Trophoblast cell (in vitro differentiated cells and primary cell): ENCODE data around the gene DUSP9.
"Not testable (repeated sequence)": the region's sequence is repeated elsewhere in the genome, so short reads cannot be mapped to it uniquely, and the experiment has no call there.

Experiments used
- DNase-seq, 2 donors: peaks; one replicate each; pipeline ENCODE4 v3.0.0-alpha.2; 2016
- H2AFZ ChIP-seq: 2 replicates; pipeline ENCODE4 v1.6.1; 2013; ENCODE audit warnings: low read length, moderate library complexity, mild to moderate bottlenecking; ENCODE audit not compliant: insufficient read depth, poor library complexity
- H2AK5ac ChIP-seq: 2 replicates; pipeline ENCODE4 v1.6.1; 2013; ENCODE audit warnings: mild to moderate bottlenecking, low read length
- H2BK120ac ChIP-seq: 2 replicates; pipeline ENCODE4 v1.6.1; 2013; ENCODE audit warnings: low read length, mild to moderate bottlenecking, moderate library complexity; ENCODE audit not compliant: insufficient read depth, poor library complexity
- H2BK12ac ChIP-seq: 2 replicates; pipeline ENCODE4 v1.6.1; 2013; ENCODE audit warnings: mild to moderate bottlenecking, low read length, moderate library complexity
- H2BK5ac ChIP-seq: 2 replicates; pipeline ENCODE4 v1.6.1; 2013; ENCODE audit warnings: low read length, low read depth, moderate library complexity, mild to moderate bottlenecking; ENCODE audit not compliant: poor library complexity
- H3K14ac ChIP-seq: 2 replicates; pipeline ENCODE4 v1.6.1; 2013; ENCODE audit warnings: mild to moderate bottlenecking, low read length
- H3K18ac ChIP-seq: 2 replicates; pipeline ENCODE4 v1.6.1; 2013; ENCODE audit warnings: mild to moderate bottlenecking, low read length
- H3K23ac ChIP-seq: 2 replicates; pipeline ENCODE4 v1.6.1; 2013; ENCODE audit warnings: low read length
- H3K27ac ChIP-seq: 2 replicates; pipeline ENCODE4 v1.5.1; 2013; ENCODE audit warnings: low read depth, mild to moderate bottlenecking, inconsistent platforms, low read length, moderate library complexity
- H3K27me3 ChIP-seq: 2 replicates; pipeline ENCODE4 v1.6.1; 2013; ENCODE audit warnings: inconsistent platforms, mild to moderate bottlenecking, low read length, moderate library complexity; ENCODE audit not compliant: insufficient read depth
- H3K36me3 ChIP-seq, 2 experiments: 1 replicate in 1 of 2; 2 replicates in 1 of 2; pipeline ENCODE4 v1.6.1; 2013; ENCODE audit warnings: low read length in 2 of 2, mild to moderate bottlenecking in 2 of 2, moderate library complexity in 1 of 2; ENCODE audit not compliant: insufficient read depth in 2 of 2, control insufficient read depth in 1 of 2
- H3K4ac ChIP-seq: 2 replicates; pipeline ENCODE4 v1.6.1; 2013; ENCODE audit warnings: low read depth, mild to moderate bottlenecking, low read length, moderate library complexity
- H3K4me1 ChIP-seq, 2 experiments: 1 replicate in 1 of 2; 2 replicates in 1 of 2; pipeline ENCODE4 v1.6.1; 2013; ENCODE audit warnings: low read length in 2 of 2, mild to moderate bottlenecking in 2 of 2, moderate library complexity in 1 of 2; ENCODE audit not compliant: insufficient read depth in 2 of 2, control insufficient read depth in 1 of 2
- H3K4me2 ChIP-seq: 2 replicates; pipeline ENCODE4 v1.6.1; 2013; ENCODE audit warnings: inconsistent platforms, mild to moderate bottlenecking, low read length, moderate library complexity
- H3K4me3 ChIP-seq: 2 replicates; pipeline ENCODE4 v1.5.1; 2013; ENCODE audit warnings: mild to moderate bottlenecking, low read depth, low read length, inconsistent platforms
- H3K79me1 ChIP-seq: one replicate; pipeline ENCODE4 v1.6.1; 2013; ENCODE audit warnings: low read length
- H3K79me2 ChIP-seq: 2 replicates; pipeline ENCODE4 v1.6.1; 2013; ENCODE audit warnings: low read length, mild to moderate bottlenecking; ENCODE audit not compliant: control insufficient read depth, insufficient read depth, poor library complexity
- H3K9ac ChIP-seq: 2 replicates; pipeline ENCODE4 v1.6.1; 2013; ENCODE audit warnings: mild to moderate bottlenecking, low read length
- H3K9me3 ChIP-seq: 2 replicates; pipeline ENCODE4 v1.6.1; 2013; ENCODE audit warnings: low read depth, mild to moderate bottlenecking, control low read depth, inconsistent platforms, low read length; ENCODE audit not compliant: insufficient read depth
- H4K12ac ChIP-seq: 2 replicates; pipeline ENCODE4 v1.6.1; 2013; ENCODE audit warnings: low read depth, mild to moderate bottlenecking, low read length, moderate library complexity
- H4K8ac ChIP-seq: 2 replicates; pipeline ENCODE4 v1.6.1; 2013; ENCODE audit warnings: low read depth, mild to moderate bottlenecking, low read length, moderate library complexity
- H4K91ac ChIP-seq: one replicate; pipeline ENCODE4 v1.6.1; 2013; ENCODE audit warnings: low read depth, mild to moderate bottlenecking, low read length, moderate library complexity
- WGBS: extraction: QIAGEN DNeasy Blood & Tissue Kit; methylation state at CpG from one replicate; pipeline ENCODE4 v1.1.7; 2013; ENCODE audit warnings: missing lambda C conversion rate; ENCODE audit not compliant: insufficient read length, insufficient coverage; ENCODE audit errors: extremely low coverage; 5-methylcytosine and 5-hydroxymethylcytosine counted together

Gene DUSP9

GRCh38 chrX:153604666-153605380 lies 42.2 kb upstream of the DUSP9 start:
- H3K36me3 ChIP-seq, H3K18ac ChIP-seq, H4K12ac ChIP-seq, H3K9me3 ChIP-seq, H2AK5ac ChIP-seq, H4K8ac ChIP-seq, DNase-seq, H3K27ac ChIP-seq, H2BK5ac ChIP-seq, H3K23ac ChIP-seq, H2BK12ac ChIP-seq, H3K79me2 ChIP-seq, H3K4me2 ChIP-seq, H2BK120ac ChIP-seq, H3K9ac ChIP-seq, H3K4me3 ChIP-seq, H3K14ac ChIP-seq, H4K91ac ChIP-seq, H3K79me1 ChIP-seq, H2AFZ ChIP-seq, H3K27me3 ChIP-seq, H3K4ac ChIP-seq, H3K4me1 ChIP-seq: not testable (repeated sequence)
- WGBS: no CpG with 5 or more reads among the region's 18 CpGs

DNA sequence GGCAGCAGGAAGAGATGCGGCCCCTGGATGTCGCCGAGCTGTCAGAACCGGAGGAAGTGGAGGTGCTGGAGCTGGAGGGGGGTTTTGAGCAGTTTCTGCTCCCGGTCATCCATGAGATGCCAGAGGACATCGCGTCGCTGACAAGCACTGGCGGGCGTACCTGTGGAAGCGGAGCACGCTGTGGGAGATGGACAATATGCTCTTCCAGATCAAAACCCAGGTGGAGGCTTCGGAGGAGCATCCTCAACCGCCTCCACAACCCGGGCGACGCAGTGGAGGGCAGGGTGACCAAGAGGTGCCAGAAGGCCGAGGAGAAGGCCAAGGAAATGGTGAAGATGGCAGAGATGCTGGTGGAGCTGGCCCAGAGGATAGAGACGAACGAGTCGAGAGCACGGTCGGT lies 40.5 kb upstream of the DUSP9 start:
- H3K9ac ChIP-seq: no peak overlapping the region
- no peak overlapping the region for H2BK5ac ChIP-seq
- no peak overlapping the region for H3K18ac ChIP-seq
- no peak overlapping the region for H3K4ac ChIP-seq
- H2BK120ac ChIP-seq: no peak overlapping the region
- no peak overlapping the region for H3K23ac ChIP-seq
- DNase-seq: no peak
- H2BK12ac ChIP-seq: no peak overlapping the region
- peaks cover 0 to 2% of the 10 kb centered on the region in 2 experiments for H3K4me1 ChIP-seq
- H2AFZ ChIP-seq: no peak overlapping the region
- H3K27ac ChIP-seq: no peak overlapping the region
- H3K14ac ChIP-seq: no peak overlapping the region
- no peak overlapping the region for H3K4me2 ChIP-seq
- no CpG with 5 or more reads among the region's 23 CpGs for WGBS
- no peak overlapping the region for H2AK5ac ChIP-seq
- no peaks in the 10 kb centered on the region for H3K79me2 ChIP-seq
- no peaks in the 10 kb centered on the region for H3K9me3 ChIP-seq
- no peaks in the 10 kb centered on the region for H3K79me1 ChIP-seq
- H3K27me3 ChIP-seq: no peaks in the 10 kb centered on the region
- H3K4me3 ChIP-seq: no peak overlapping the region
- no peaks in the 10 kb centered on the region for H3K36me3 ChIP-seq
- no peak overlapping the region for H4K91ac ChIP-seq
- H4K12ac ChIP-seq: no peak overlapping the region
- H4K8ac ChIP-seq: no peak overlapping the region

GRCh38 chrX:153608376-153608775 lies 38.6 kb upstream of the DUSP9 start:
- Histone ChIP-seq H3K36me3 (no peaks in the 10 kb centered on the region), H4K91ac (no peak overlapping the region), H3K18ac (no peak overlapping the region), H3K4me1 (peaks cover 0 to 2% of the 10 kb centered on the region in 2 experiments), H3K79me2 (no peaks in the 10 kb centered on the region), H4K8ac (no peak overlapping the region), H3K9ac (no peak overlapping the region), H2AFZ (no peak overlapping the region), H3K27me3 (no peaks in the 10 kb centered on the region), H2BK12ac (no peak overlapping the region), H2BK120ac (no peak overlapping the region), H3K4me3 (no peak overlapping the region), H3K27ac (no peak overlapping the region), H3K79me1 (no peaks in the 10 kb centered on the region), H3K14ac (no peak overlapping the region), H2BK5ac (no peak overlapping the region), H3K23ac (no peak overlapping the region), H4K12ac (no peak overlapping the region), H3K4ac (no peak overlapping the region), H3K4me2 (no peak overlapping the region), H3K9me3 (no peaks in the 10 kb centered on the region), H2AK5ac (no peak overlapping the region)
- no peak for DNase-seq
- WGBS: no CpG with 5 or more reads among the region's 2 CpGs

GRCh38 chrX:153608806-153609205 lies 38.2 kb upstream of the DUSP9 start:
- H3K36me3 ChIP-seq: no peaks in the 10 kb centered on the region
- no peak overlapping the region for H2BK120ac ChIP-seq
- H2BK5ac ChIP-seq: no peak overlapping the region
- H3K14ac ChIP-seq: no peak overlapping the region
- H3K9ac ChIP-seq: no peak overlapping the region
- peaks cover 0 to 2% of the 10 kb centered on the region in 2 experiments for H3K4me1 ChIP-seq
- H3K79me1 ChIP-seq: no peaks in the 10 kb centered on the region
- H3K23ac ChIP-seq: no peak overlapping the region
- H3K4me3 ChIP-seq: no peak overlapping the region
- H3K27me3 ChIP-seq: no peaks in the 10 kb centered on the region
- H3K79me2 ChIP-seq: no peaks in the 10 kb centered on the region
- no peak overlapping the region for H4K12ac ChIP-seq
- no peaks in the 10 kb centered on the region for H3K9me3 ChIP-seq
- DNase-seq: no peak
- H3K27ac ChIP-seq: no peak overlapping the region
- no peak overlapping the region for H3K4me2 ChIP-seq
- H2BK12ac ChIP-seq: no peak overlapping the region
- H3K18ac ChIP-seq: no peak overlapping the region
- WGBS: no CpG with 5 or more reads among the region's 4 CpGs
- no peak overlapping the region for H2AK5ac ChIP-seq
- H3K4ac ChIP-seq: no peak overlapping the region
- H4K91ac ChIP-seq: no peak overlapping the region
- H4K8ac ChIP-seq: no peak overlapping the region
- no peak overlapping the region for H2AFZ ChIP-seq
